ENCODE results near the gene PDE8B. TPM values are rescaled to one million over a fixed set of nuclear protein-coding genes. Genes with fewer than 3 reads are reported as not detected.

The PDE8B gene
- total RNA-seq, 3 donors from 2014 or later, result 4.9 to 57.1 (median 8.6) TPM

DNA sequence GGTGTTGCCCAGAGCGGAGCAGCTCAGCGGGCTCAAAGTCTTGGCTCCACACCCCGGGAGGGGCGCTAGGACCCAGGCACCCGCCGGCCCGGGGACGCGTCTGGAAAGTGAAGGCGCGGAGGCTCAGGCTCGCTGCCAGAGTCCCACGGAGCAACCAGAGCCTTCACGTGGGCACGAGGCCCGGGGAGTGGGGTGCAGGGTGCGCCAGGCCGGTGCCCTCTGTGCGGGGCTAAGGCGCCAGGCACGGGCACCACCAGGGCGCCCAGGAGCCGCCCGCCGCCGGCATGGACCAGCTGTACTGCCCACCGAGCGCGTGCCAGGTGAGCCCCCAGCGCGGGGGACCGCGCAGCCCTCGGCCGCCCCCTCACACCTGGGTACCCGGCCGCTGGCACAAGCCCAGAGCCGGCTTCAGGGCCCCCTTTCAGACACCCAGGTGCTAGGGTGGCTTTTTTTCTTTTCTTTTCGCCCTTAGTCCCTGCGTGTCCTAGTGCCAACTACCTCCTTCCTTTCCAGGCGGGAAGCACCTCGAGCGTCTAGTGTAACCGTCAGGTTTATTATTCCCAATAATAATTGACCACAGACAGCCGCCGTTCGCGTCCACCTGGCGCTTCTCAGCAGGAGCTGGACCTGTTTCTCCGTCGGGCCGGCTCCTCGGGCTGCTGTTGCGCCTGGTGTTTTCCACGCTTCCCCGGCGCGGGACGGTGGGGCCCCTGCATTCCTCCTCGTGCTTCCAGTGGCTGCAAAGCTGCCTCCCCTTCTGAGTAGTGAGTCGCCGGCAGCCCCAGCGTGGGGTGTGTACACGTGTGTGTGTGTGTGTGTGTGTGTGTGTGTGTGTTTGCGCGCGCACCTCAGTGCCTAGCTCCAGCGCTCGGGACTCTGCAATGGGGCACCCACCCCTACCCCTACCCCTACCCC, 30.1 kb upstream of the PDE8B start:
- TF ChIP-seq POLR2AphosphoS5 (IDR thresholded peaks at IDR 0.05) (no peak), POLR2A (IDR thresholded peaks at IDR 0.05) (no peak)
- TF ChIP-seq, protein P1, sequence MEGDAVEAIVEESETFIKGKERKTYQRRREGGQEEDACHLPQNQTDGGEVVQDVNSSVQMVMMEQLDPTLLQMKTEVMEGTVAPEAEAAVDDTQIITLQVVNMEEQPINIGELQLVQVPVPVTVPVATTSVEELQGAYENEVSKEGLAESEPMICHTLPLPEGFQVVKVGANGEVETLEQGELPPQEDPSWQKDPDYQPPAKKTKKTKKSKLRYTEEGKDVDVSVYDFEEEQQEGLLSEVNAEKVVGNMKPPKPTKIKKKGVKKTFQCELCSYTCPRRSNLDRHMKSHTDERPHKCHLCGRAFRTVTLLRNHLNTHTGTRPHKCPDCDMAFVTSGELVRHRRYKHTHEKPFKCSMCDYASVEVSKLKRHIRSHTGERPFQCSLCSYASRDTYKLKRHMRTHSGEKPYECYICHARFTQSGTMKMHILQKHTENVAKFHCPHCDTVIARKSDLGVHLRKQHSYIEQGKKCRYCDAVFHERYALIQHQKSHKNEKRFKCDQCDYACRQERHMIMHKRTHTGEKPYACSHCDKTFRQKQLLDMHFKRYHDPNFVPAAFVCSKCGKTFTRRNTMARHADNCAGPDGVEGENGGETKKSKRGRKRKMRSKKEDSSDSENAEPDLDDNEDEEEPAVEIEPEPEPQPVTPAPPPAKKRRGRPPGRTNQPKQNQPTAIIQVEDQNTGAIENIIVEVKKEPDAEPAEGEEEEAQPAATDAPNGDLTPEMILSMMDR (IDR thresholded peaks at IDR 0.05), result no peak
- Histone ChIP-seq H3K27ac (no peak overlapping the region), H3K4me3 (peak overlapping the region; percentile 53 to 70 (median 61)), H3K9me3 (no peaks in the 10 kb centered on the region), H3K36me3 (no peaks in the 10 kb centered on the region), H3K27me3 (peaks cover 0 to 13% of the 10 kb centered on the region in 2 donors), H3K4me1 (no peaks in the 10 kb centered on the region)
- intact Hi-C loops (cut with DNase I; ENCODE audit: low total_unique reads), result no loop called here
- no peak for DNase-seq (ENCODE audit: low spot score in 2 of 2)

DNA sequence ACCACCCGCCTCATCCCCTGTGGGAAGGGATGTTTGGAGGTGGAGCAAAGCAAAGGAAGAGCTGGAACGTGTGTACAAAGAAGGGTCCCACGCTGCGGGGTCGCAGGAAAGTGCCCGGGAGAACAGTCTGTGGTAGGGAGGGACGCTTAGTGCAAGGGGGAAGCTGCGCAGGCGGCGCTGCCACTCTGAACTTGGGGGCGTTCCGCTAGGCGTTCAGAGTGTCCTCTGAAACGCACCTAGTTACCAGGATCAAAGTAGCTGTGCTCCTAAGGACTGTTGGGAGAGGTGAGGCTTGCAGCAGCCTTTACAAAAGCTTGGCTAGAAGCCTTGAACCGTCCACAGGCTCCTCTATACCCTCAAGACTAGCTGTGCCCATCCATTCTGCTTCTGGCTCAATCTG, 29.3 kb upstream of the PDE8B start:
- no peak for DNase-seq (ENCODE audit: low spot score in 2 of 2)
- Histone ChIP-seq H3K27ac (no peak overlapping the region), H3K9me3 (no peaks in the 10 kb centered on the region), H3K36me3 (no peaks in the 10 kb centered on the region), H3K4me1 (no peaks in the 10 kb centered on the region), H3K4me3 (peak overlapping the region; percentile 53 to 70 (median 61)), H3K27me3 (peaks cover 0 to 13% of the 10 kb centered on the region in 2 donors)
- intact Hi-C loops (cut with DNase I; ENCODE audit: low total_unique reads), result no loop called here
- TF ChIP-seq POLR2A (IDR thresholded peaks at IDR 0.05) (no peak), POLR2AphosphoS5 (IDR thresholded peaks at IDR 0.05) (no peak)
- TF ChIP-seq, protein P1 (IDR thresholded peaks at IDR 0.05), result no peak

DNA sequence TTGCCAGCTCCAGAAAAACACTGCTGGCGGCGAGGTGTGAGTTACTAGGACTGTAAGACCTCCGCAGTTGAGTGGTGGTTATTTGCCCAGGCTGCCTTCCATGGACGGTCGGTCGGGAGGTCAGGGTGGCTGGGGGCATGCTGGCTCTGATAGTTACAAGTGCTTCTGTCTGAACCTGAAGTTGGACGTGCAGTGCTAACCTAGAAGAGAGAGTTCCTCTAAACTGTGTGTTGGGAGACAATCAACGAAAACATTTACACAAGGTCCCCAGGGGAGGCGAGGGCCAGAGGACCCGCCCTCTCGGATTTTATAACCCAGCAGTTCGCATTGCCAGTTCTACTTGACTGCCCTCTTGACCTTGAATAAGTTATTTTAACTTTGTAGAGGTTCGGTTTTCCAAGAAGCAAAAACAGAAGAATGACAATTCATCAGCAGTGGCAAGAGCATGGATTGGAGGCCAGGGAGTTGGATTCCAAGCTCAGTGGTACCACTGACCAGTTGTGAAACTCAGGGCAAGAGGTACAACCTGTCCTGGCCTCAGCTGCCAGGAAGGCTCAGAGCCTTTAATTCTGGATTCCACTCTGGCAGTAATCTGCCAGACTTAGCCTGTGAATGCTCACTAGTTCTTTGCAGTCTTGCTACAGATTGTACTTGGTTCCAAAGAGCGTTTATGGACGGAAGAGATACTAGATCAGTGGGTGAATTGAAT, 28.7 kb upstream of the PDE8B start:
- no peaks in the 10 kb centered on the region for H3K9me3 ChIP-seq
- peaks cover 0 to 13% of the 10 kb centered on the region in 2 donors for H3K27me3 ChIP-seq
- no peaks in the 10 kb centered on the region for H3K4me1 ChIP-seq
- H3K36me3 ChIP-seq, result no peaks in the 10 kb centered on the region
- intact Hi-C loops (cut with DNase I; ENCODE audit: low total_unique reads), result no loop called here
- H3K4me3 ChIP-seq, result peak overlapping the region in 1 of 3 donors; percentile 53
- TF ChIP-seq POLR2AphosphoS5 (IDR thresholded peaks at IDR 0.05) (peak in 1 of 3 donors; percentile 16), POLR2A (IDR thresholded peaks at IDR 0.05) (no peak)
- TF ChIP-seq, protein P1 (IDR thresholded peaks at IDR 0.05), result no peak
- no peak for DNase-seq (ENCODE audit: low spot score in 2 of 2)
- H3K27ac ChIP-seq, result no peak overlapping the region

DNA sequence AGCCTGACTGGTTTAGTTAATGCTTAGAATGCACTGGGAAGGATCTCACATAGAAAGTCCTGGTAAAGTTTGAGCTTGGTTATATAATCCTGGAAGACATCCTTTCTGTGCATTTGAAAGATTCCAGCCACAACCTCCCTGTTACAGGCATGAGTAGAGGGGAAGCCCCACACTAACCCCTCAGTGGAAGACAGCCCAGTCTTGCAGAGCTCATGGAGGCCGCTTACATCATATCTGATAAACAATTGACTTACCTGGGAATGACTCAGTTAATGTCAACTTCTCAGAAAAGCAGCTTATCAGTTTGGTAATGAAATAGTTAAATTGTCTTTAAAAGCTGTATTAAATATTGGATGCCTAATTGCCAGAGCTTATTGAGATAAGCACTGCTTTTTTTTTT, 28.1 kb upstream of the PDE8B start:
- no peaks in the 10 kb centered on the region for H3K4me1 ChIP-seq
- no peak overlapping the region for H3K27ac ChIP-seq
- H3K27me3 ChIP-seq, result peaks cover 0 to 13% of the 10 kb centered on the region in 2 donors
- H3K9me3 ChIP-seq, result no peaks in the 10 kb centered on the region
- DNase-seq (ENCODE audit: low spot score in 2 of 2), result no peak
- TF ChIP-seq POLR2A (IDR thresholded peaks at IDR 0.05), result no peak
- TF ChIP-seq POLR2AphosphoS5 (IDR thresholded peaks at IDR 0.05), result no peak
- TF ChIP-seq, protein P1 (IDR thresholded peaks at IDR 0.05), result no peak
- H3K36me3 ChIP-seq, result no peaks in the 10 kb centered on the region
- H3K4me3 ChIP-seq, result no peak overlapping the region
- intact Hi-C loops (cut with DNase I; ENCODE audit: low total_unique reads), result no loop called here
